HG02970 (cell line): Measurements from ENCODE around the gene EXD2.
"Not testable (repeated sequence)": the region's sequence is repeated elsewhere in the genome, so short reads cannot be mapped to it uniquely, and the experiment has no call there.

Experiments used
- ATAC-seq: cut with Tn5 transposase; IDR thresholded peaks from one replicate; pipeline ENCODE4 v1.9.1; 2021; ENCODE audit warnings: mild to moderate bottlenecking, moderate library complexity, moderate number of reproducible peaks; ENCODE audit not compliant: unreplicated experiment, low FRiP score

Gene EXD2

DNA sequence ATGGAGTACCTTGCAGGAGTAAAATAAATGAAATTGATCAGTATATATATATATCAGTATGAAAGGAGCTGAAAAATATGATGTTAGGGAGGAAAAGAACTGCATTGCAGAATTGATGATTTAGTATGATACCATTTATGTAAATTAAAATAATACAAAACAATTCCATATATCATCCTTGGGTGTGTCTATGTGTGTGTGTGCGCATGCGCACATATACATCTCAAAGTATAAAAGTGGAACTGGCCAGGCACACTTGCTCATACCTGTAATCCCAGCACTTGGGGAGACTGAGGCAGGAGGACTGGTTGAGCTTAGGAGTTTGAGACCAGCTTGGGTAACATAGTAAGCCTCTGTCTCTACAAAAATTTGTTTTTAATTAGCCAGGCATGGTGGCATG, 84.0 kb downstream of the EXD2 start:
- ATAC-seq, result no peak

DNA sequence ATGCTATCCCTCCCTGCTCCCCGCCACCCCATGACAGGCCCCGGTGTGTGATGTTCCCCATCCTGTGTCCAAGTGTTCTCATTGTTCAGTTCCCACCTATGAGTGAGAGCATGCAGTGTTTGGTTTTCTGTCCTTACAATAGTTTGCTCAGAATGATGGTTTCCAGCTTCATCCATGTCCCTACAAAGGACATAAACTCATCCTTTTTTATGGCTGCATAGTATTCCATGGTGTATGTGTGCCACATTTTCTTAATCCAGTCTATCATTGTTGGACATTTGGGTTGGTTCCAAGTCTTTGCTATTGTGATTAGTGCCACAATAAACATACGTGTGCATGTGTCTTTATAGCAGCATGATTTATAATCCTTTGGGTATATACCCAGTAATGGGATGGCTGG, 86.1 kb downstream of the EXD2 start:
- not testable (repeated sequence) for ATAC-seq

DNA sequence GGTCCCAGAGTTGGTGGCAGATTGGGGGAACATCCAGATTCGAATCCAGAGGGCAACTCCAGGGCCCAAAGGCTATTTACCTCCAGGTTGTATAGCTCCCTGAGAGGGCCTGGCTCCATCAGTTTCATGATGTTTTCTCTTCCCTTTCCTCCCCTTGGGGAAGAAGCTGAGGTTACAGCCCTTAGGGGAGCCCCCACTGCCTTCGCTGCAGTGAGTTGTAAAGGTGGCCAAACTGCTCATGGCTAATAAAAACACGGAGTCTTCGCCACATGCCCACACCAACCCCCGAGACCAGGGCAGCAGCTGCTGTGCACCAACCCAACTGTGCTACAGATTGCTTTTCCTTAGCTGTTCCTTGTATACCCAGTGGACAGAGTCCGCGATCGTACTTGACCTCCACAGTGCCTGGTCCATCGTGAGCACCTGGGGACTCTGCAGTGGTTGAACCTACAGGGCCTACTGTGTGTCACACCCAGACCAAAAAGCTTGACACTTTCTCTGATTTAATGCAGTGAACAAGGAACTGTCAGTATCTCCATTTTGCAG, 89.5 kb downstream of the EXD2 start:
- no peak for ATAC-seq

DNA sequence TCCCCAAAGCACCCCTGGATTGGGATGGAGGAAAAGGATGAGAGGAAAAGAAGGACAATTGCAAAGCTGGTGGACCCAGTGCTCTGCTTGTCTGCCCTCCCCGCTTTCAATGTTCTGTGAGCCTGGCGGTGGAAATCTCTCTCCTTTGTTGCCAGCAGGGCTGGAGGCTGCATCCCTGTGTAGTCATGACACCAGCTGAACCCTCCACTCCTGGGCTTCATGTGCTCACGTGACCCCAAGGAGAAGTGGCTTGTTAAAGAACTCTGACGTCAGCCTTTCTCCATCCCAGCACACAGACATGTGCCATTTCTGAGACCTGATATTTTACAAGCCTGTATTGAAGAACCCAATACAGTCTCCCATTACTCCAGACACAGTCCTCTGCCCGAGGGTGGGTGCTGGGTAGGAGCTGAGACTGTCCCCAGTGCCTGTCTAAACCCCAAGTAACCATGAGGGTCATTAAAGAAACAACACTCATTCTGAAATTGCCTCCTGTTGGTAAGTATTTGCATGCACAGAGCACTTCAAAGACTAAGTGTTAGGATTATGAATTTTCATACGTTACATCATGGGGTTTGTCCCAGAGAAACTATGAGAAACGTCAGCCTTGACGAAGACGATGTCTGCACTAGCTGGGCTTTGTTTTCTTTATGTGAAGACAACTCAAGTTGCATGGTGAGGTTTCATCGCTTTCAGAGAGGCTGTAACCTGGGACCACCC, 90.3 kb downstream of the EXD2 start:
- ATAC-seq, result no peak

DNA sequence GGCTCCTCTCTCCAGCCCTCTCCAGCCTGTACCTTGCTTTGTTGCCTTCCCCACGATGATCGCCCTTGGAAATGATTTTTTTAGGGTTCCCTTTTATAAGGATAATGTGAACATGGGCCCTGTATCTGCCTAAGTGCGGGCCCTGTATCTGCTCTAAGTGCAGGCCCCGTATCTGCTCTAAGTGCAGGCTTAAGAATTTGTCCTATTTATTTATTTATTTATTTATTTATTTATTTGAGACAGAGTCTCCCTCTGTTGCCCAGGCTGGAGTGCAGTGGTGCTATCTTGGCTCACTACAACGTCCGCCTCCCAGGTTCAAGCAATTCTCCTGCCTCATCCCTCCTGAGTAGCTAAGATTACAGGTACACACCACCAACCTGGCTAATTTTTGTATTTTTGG, 91.2 kb downstream of the EXD2 start:
- no peak for ATAC-seq

DNA sequence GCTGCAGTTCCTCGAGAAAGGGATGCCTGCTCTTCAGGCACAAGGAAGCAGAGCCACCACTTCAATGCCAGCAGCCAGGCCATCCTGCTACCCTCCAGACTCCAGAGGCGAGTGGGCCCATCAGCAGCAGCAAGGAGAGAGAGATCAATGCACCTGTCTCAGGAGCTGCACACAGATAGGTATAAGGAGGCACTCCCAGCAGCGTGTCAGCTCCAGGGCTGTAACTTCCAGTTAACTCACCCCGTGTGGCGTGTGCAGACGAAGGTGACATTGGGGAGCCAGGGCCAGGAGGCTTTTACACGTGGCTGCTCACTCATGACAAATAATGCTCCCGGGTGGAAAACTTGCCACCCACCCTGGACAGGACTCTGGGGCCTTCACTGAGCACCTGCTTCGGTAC, 92.9 kb downstream of the EXD2 start:
- ATAC-seq, result no peak

DNA sequence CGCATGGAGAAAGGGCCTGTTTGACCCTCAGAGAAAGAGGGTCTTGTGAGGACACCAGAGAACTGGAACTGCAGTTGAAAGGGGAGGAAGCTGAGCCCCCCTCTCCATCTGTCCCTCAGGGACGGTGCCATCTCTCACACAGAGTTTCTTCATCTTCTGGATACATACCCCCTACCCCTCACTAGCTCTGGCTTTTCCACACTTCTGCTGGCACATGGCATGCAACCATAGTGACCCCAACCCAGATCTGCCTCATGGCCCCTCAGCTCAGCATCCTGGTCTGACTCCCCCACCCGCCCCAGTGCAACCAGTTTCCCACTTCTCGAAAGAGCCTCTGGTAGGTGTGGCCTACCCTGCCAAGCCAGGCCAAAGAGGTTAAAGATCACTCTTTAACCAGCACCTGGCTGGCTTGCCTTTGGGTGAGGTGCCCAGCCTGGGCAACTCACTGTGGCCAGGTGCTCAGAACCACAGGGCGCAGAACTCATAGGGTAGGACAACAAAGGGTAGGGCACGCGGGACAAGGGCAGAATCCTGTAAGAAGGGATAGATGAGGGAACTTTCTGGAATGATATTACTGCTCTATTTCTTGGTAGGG, 94.5 kb downstream of the EXD2 start:
- no peak for ATAC-seq

DNA sequence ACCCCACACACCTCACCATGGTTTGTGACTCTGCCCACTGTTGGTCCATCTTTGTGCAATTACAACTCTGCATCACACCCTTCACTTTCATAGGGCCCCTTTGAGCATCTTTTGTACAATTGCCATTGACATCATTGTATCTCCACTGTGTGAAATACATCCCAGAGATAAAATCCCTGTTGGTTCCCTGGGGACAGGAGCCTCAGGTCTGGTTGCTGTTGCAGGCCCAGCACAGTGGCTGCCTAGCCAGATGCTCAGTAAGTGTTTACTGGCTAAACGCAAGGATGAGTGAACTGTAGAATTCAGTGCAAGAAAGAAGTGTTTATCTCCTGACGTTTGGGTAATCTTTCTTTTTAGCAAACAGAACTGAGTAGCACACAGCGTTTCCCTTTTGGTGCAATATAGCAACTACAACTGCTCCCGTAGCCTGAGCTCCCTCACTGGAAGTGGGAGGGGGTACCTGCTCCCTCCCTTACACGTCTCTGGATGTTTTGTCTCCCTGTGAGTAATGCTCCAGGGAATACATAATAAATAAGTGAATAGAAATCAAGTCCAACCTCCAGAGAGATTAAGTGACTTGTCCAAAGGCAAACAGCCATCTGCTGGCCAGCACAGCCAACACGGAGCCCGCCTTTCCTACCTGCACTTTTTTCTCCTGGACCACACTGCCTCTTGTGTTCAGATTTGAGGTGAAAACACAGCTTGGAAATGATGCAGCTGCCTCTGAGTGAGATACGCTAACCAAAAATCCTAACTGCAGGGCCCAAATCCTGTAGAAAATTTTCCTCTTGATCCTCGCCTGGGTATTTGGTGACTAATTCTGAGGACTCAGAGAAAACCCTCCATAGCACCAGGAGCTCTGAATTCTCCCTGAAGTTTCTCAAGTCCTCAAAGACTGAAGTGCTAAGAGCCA, 96.1 kb downstream of the EXD2 start:
- no peak for ATAC-seq

DNA sequence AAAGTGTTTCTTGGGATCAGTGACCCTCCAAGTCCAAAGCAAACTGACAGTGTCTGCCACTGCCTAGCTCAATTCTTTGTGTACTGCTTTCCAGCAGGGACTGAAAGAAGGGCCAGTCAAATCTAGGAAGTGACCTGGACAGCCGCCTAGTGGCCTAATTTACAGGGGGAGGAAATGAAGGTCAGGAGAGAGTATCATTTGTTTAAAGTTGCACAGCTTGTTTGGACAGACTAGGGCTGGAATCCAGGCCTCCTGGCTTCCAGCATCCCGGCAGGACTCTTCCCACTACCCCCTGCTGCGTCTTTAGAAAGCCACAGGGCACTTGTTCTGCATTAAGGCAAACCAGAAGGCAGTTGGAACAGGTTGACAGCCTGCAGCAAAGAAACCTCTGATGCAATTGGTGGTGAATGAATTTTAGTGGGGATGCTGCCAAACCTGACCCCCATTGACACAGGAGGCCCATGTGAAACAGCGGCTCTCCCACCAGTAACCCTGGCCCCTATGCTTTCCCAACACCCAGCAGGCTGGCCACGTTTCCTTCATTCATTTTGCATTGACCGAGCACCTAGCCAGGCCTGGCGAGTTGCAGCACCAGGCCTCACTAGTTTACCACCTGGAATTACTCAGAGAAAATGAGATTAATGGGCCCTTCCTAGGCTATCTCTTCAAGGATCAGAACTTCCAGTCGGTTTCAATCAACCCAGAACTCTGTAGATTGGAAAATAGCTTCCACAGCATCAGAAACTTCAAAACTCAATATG, 96.9 kb downstream of the EXD2 start:
- ATAC-seq, result no peak

DNA sequence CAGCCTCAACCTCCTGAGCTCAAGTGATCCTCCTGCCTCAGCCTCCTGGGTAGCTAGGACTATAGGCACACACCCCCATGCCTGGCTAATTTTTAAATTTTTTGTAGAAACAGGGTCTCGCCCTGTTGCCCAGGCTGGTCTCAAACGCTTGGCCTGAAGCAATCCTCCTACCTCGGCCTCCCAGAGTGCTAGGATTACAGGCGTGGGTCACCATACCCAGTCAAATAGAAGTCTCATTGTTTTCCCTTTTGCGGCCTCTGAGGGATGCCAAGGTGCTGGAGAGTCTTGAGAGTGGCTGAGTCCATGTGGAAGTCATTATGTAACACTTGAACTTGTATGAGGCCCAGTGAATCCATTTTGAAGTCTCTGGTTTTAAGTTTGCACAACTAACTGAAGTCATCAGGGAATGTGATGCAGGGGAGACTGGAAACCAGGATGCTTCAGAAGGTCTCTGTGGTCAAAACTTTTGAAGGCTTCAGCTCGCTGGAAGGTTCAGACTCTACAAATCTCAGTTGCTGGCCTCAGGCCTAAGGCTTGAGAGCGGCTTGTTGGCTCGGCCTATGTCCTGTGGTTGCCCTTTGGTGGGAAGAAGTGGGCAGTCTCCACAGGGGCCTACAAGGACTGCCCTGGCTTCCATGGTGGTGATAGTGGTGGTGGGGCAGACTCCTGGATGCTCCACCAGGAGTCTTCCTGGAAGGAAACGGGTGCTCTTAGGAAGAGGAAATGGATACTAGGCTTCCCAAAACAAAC, 97.8 kb downstream of the EXD2 start:
- no peak for ATAC-seq

DNA sequence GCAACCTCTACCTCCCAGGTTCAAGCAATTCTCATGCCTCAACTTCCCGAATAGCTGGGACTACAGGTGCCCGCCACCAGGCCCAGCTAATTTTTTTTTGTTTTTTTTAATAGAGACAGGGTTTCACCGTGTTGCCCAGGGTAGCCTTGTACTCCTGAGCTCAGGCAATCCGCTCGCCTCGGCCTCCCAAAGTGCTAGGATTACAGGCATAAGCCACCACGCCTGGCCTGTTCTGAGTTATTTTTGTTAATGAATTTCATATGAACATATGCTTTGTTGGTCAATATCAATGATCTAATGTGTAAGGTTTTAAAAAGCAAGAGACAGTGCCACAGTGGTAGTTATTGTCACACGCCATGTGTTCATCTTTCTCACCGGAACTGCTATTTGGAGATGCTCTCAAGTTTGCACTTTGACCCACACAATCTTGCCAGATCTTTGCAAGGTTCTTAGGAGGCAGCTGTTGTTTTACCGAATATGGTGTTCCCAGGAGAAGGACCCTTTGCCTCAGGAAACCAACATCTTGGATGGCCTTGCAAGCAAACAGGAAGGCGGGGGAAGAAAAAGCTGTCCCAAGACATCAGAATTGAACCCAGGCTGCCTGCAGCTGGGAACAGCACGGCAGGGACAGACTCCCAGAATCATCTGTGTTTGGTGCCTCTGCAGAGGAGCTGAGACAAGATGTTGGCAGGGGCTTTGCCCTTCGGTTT, 98.7 kb downstream of the EXD2 start:
- no peak for ATAC-seq

DNA sequence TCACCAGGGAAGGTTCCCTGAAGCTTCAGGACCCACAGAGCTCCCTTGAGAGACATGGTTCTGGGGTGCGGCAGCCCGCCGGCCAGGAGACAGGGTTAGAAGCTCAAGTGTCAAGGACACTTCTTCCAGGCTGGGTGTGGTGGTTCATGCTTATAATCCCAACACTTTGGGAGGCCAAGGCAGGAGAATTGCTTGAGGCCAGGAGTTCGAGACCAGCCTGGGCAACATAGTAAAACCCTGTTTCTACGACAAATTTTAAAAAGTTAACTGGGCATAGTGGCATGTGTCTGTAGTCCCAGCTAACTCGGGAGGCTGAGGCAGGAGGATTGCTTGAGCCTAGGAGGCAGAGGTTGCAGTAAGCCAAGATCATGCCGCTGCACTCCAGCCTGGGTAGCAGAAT, 99.6 kb downstream of the EXD2 start:
- ATAC-seq, result not testable (repeated sequence)

DNA sequence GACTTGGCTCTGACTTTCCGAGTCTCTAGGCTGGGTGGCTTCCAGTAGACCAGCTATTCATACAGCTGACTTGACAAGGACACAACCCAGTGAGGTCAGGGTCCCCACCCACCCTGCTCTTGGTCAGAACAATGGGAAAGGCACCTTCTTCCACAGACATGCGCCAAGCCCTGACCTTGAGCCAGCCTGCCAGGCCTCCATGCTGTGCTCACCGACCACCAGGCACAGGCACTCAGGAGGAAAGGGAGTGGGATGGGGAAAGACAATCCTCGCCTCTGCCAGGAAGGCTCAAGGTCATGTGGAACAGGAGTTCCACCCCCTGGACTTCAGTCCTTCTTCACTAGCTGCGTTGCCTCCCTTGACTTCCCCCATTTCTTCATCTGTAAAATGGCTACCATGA, 100.1 kb downstream of the EXD2 start:
- no peak for ATAC-seq

DNA sequence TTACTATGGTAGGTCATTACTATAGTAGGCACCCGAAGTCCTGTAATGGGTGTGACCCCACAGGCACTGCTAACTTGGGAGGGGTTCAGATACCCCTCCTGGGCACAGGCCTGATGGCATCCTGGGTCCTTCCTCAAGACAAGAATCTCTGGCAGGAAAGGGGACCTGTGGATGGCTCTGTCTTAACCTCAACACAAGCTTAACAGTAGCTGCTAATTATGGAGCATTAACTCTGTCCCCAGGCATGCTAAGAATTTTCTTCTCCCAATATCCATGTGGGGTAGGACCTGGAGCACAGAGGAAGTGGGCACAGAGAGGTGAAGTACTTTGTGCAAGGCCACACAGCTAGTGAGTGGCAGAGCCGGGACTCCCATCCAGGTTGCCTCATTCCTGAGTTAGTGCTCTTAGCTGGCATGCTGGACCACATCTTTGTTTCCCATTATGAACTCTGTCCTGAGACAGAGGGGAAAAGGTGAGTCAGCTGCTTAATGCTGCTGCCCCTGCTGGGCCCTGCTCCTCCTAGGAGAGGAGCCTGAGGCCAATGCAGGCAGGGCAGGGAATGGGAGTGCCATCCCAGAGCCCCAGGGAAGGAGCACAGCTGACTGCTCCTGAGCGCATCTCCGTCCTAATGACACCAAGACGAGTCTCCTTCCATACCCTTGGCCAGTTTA, 100.7 kb downstream of the EXD2 start:
- ATAC-seq, result no peak
